Stimulated activated CD4-positive, alpha-beta T cell treated with anti-CD3 and anti-CD28 coated beads, Interleukin-12 subunit alpha, Interleukin-12 subunit beta, amount 100 ng/mL, for 4 hours (primary cell): ENCODE measurements around the gene RGSL1.
A peak's percentile ranks its signal among the peaks of the same experiment; 100 is the strongest.

ENCODE experiments used
- DNase-seq: peaks from one replicate; pipeline ENCODE4 v3.0.0-alpha.2; 2020

Gene RGSL1

DNA sequence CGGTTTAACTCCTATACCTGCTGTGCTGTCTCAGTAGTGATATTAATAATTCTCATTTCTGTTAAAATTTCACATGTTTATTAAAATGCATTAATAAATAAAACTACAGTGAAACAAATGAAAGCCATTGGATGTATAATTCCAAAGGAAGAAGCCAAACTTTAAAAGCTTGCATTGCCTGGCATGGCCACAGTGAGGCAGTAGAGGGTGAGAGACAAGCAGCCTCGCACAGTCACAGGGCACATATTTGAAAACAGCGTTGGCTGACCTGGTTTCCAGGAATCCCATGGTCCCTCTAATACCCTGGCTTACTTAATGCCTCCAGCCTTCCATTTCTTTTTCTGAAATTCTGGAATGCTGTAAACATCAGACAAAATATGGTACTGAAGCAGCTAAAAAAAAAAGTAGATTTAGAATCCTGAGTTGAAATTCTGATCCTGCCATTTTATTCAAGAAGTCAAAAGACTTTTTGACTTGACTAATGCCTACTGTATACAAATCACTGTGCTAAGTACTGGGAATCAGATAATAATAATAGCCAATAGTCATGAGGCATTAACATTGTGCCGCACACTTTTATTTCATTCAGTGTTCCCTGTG lies 145.8 kb downstream of the RGSL1 start:
- DNase-seq: peak; percentile 63

GRCh38 chr1:182596934-182597333 lies 147.0 kb downstream of the RGSL1 start:
- no peak for DNase-seq

DNA sequence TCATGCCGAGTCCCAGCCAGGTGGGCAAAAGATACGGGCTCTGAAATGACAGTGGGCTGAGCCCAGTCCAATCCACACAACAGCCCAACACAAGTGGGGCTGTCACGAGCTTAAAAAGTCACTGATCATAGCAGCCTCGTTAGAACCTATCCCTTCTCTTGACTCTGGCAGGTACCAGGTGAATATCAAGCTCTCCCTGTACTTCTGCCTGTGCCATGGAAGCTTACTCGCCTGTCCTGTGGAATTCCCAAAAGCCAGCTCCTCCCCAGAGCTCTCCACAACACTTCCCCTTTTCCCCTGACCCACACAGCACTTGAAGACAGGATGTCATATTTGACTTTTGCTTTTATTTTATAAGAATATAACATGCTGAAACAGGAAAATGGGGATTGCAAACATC lies 148.3 kb downstream of the RGSL1 start:
- DNase-seq: no peak

- no peak for DNase-seq
These were observed 149.4 kb downstream of the RGSL1 start for GRCh38 chr1:182599339-182599738.

- no peak for DNase-seq
These were observed 150.2 kb downstream of the RGSL1 start for GRCh38 chr1:182600036-182600713.

DNA sequence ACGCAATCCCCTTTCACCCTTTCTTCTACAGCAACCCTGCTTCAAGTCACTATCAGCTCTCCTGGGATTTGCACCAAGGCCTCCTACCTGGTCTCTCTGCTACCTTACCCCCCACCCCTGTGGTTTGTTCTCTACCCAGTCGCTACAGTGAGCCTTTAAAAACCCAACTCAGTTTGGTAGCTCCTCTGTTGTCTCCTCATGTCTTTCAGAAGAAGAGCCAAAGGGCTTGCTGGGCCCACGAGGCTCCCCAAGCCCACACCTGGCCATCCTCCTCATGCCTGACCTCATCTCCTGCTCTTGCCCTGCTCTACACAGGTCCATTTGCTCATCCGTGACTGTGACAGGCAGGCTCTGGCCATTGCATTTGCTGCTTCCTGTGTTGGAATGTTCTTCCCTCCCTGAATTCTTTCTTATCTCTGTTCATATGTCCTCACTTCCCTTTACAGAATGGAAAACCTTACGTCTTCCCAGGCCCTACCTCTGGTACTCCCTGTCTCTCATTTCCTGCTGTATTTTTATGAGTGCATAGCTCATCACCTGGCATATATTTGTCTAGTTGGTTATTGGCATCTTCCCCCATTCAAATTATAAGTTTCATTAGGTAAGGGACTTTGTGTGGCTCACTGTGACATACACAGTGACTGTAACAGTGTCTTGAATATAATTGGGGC lies 150.9 kb downstream of the RGSL1 start:
- no peak for DNase-seq

DNA sequence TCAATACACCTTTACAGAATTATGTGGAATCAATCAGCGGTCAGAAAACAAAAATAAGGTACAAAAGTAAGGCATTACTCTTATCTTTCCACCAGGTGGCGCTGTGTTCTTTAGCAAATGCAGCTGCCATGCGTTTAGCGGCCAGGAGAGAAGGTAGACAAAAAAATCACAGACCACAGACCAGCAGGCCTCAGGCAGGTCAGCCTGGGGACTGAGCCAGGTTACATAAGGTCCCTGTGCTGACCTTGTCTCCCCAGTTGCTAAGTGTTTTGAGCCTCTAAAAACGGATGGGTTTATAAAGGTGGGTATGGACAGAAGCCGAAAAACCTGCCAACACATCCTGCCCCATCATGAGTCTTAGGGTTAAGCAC lies 151.5 kb downstream of the RGSL1 start:
- DNase-seq: peak; percentile 50

DNA sequence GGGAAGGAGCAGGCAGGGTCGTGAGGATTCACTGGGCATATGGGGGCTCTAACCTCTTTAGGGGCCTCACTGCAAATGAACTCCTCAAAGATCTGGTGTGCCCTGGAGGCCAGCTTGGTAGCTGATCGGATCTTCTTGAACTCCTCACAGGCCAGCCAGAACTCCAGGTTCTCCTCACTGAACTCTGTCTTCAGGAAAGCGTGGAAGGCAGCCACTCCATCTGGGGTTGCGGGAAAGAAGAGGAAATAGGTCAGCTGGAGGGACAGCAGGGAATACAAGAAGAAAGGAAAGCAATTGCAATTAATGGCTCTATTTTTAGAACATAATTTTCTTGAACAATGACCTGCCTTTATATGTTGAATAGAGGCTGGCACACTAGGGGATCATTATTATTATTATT lies 152.0 kb downstream of the RGSL1 start:
- no peak for DNase-seq

DNA sequence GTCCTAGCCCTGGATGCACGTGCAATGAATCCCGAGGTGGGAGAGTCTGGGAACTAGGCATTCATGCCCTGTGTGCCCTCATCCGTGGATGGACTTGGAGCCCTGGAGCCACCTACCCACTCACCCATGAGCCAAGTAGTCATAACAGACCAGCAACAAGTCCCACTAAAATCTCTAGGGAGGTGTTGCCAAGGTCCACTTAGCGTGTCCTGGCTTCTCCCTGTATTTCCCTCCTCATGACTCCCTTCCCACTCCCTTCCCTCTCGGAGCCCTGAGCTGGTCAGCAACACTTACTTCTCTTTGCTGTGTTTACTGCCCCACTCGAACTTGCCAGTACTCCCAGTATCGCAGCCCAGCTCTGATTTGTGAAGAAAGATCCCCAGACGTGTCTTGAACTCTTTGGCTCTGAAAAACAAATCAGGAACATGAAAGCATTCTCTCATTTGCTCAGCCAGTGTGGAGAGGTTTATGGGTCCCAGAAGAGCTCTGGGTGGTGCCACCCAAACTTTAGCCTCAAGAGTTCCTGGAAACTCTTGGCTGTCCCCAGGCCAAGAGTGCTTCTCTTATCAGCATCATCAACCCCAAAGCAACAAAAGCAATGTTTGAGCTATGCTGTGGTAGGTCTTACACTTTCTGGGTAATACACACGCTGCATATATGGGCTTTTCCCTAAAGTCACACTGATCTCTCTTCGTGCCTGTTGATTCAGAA lies 153.1 kb downstream of the RGSL1 start:
- no peak for DNase-seq

DNA sequence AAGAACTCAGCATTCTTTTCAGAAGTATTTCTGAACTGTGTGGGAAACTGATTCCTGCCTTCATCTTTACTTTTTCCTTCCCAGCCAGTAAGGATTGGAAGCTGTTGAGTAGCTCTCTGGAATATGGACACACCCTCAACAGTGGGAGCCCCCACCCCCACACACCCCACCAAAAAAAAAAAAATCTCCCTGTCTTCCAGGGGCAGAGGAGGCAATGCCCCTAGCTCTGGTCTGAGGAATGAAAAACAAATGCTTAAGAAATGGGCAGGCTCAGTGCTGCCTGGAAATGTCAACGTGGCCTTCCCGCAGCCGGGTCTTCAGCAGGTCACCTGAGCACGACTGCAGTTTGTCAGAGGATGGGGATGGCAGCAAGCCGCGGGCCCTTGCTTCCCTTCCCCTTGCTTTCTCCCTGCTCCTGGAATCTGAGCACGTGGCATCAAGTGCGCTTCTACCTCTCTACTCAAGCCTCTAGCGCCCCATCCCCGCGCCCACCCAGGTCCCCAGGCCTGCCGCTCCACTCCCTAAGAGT lies 153.8 kb downstream of the RGSL1 start:
- DNase-seq: no peak

- DNase-seq: peak; percentile 94
These were observed 154.5 kb downstream of the RGSL1 start, which contains the start of gene RGS16 for GRCh38 chr1:182604175-182605164. Gene RGS16 (minus strand): TSS chr1:182604389. CDS start chr1:182604259, 130 bp downstream.

DNA sequence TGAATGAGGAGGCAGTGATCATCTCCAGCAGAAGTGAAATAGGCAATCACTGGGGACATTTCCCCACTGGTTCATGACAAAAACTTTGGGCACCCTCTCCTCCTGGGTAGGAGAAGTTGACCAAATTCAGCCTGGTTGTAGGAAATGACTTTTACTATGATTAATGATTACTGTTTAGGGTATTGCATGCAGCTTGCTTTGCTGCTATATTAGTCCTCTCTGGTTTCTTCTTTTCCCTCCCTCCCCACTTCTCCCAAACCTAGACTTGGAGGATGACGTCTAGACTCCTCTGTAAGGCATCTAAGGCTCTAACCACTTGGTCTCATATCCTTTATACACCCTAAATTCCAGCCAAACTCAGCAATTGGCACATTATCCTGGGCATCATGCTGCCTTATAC lies 157.6 kb downstream of the RGSL1 start:
- no peak for DNase-seq

DNA sequence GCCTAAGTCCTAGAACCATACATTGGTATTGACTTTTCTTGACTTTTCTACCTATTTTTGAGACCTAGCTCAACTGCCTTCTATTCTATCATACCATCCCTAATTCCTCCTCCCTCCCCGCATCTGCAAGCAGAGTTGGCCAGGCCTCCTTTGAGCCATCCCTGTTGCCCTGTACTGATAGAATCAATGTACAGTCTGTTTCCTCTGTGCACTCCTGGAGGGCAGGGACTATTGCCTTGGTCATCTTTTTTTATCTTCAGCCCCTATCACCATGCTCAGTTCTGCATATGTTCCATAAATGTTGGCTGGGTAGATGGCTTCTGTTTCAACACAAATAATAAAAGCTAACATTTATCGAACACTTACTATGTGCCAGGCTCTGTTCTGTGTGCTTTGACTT lies 158.3 kb downstream of the RGSL1 start:
- DNase-seq: no peak

DNA sequence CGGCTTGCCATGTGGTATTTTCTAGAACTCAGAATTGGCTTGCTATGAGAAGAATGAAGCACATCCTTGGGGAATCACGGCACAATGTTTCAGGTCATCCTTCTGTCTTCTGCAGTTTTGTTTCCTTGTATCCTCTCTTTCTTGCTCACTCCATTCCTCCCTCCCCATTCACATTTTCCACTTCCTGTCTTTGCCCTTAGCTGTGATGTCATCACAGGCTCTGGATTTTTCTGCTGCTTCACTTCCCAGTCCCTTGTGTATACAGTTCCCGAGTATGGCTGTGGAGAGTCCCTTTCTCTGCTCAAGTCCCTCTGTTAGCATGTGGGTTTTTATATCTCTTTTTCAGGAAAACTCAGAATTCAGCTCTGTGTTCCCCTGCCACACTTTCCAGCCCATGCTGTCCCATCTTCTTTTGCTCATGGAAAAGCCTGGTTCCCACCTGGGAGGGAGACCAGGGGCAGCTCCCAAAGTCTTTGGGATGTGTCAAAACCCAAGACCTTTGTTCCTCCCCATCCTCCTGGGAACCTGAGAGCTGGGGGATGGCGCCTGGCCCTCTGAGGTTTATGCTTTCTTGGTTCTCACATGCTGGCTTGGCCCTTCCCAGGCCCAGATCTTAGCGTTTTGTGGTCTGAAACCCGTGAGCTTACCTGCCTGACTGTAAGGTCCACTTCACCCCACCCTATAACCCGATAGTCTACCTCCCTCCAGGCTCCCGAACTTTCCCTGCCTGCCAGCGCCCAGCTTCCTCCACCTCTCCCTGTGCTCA lies 159.1 kb downstream of the RGSL1 start:
- DNase-seq: no peak
